HCT116 (cell line): Measurements from ENCODE around the gene RGS4.

ENCODE experiments used
- CTCF ChIP-seq, 3 experiments: fragments of 200-600 bp in 1 of 3; sonication (generic) in 1 of 3; IDR thresholded peaks in 2 of 3; conservative IDR thresholded peaks in 1 of 3; 2 replicates each; pipeline ENCODE4 v1.5.1; 2012 to 2017; ENCODE audit warnings: low read depth in 2 of 3, low read length in 2 of 3, antibody characterized with exemption in 1 of 3, borderline replicate concordance in 1 of 3, control low read depth in 1 of 3, mild to moderate bottlenecking in 1 of 3, mixed read lengths in 1 of 3, mixed run types in 1 of 3, moderate library complexity in 1 of 3; ENCODE audit not compliant: insufficient read depth in 1 of 3
- EZH2 ChIP-seq: fragments of 200-600 bp; sonication (generic); IDR thresholded peaks from 2 replicates; pipeline ENCODE4 v1.6.1; 2017; ENCODE audit warnings: antibody characterized with exemption, mixed run types
- FOSL1 ChIP-seq: IDR thresholded peaks from 2 replicates; pipeline ENCODE4 v1.6.1; 2012; ENCODE audit warnings: low read depth
- JUND ChIP-seq: IDR thresholded peaks from 2 replicates; pipeline ENCODE4 v1.6.1; 2012
- POLR2AphosphoS5 ChIP-seq: IDR thresholded peaks from 2 replicates; pipeline ENCODE4 v1.6.1; 2011; ENCODE audit warnings: mild to moderate bottlenecking, low read depth, low read length, moderate library complexity
- RAD21 ChIP-seq: IDR thresholded peaks from 2 replicates; pipeline ENCODE4 v1.6.1; 2012; ENCODE audit warnings: low read depth, mild to moderate bottlenecking
- YY1 ChIP-seq: IDR thresholded peaks from 2 replicates; pipeline ENCODE4 v1.6.1; 2011; ENCODE audit warnings: low read length, low read depth, moderate library complexity, mild to moderate bottlenecking; ENCODE audit not compliant: insufficient replicate concordance; ENCODE audit errors: extremely low read depth
- ZNF274 ChIP-seq: fragments of 200-500 bp; sonication (Bioruptor generic); IDR thresholded peaks from 2 replicates; pipeline ENCODE4 v1.6.1; 2014; ENCODE audit warnings: mild to moderate bottlenecking, low read depth, low read length, inconsistent platforms
- TF ChIP-seq, protein P1 (sequence below): IDR thresholded peaks from 2 replicates; pipeline ENCODE4 v1.6.1; 2012; ENCODE audit warnings: low read depth
- TF ChIP-seq, protein P2 (sequence below): IDR thresholded peaks from 2 replicates; pipeline ENCODE4 v1.6.1; 2012

GRCh38 chr1:163029901-163030300 lies 39.3 kb upstream of the RGS4 start:
- TF ChIP-seq CTCF (IDR thresholded peaks at IDR 0.05 in 2 of 3, conservative IDR thresholded peaks at IDR 0.05 in 1 of 3; ENCODE audit: borderline replicate concordance in 1 of 3, insufficient read depth in 1 of 3, low read depth in 2 of 3, low read length in 2 of 3) (no peak), FOSL1 (no peak), RAD21 (no peak), EZH2 (no peak), YY1 (no peak), ZNF274 (no peak), POLR2AphosphoS5 (no peak), JUND (no peak)
- TF ChIP-seq, protein P1, sequence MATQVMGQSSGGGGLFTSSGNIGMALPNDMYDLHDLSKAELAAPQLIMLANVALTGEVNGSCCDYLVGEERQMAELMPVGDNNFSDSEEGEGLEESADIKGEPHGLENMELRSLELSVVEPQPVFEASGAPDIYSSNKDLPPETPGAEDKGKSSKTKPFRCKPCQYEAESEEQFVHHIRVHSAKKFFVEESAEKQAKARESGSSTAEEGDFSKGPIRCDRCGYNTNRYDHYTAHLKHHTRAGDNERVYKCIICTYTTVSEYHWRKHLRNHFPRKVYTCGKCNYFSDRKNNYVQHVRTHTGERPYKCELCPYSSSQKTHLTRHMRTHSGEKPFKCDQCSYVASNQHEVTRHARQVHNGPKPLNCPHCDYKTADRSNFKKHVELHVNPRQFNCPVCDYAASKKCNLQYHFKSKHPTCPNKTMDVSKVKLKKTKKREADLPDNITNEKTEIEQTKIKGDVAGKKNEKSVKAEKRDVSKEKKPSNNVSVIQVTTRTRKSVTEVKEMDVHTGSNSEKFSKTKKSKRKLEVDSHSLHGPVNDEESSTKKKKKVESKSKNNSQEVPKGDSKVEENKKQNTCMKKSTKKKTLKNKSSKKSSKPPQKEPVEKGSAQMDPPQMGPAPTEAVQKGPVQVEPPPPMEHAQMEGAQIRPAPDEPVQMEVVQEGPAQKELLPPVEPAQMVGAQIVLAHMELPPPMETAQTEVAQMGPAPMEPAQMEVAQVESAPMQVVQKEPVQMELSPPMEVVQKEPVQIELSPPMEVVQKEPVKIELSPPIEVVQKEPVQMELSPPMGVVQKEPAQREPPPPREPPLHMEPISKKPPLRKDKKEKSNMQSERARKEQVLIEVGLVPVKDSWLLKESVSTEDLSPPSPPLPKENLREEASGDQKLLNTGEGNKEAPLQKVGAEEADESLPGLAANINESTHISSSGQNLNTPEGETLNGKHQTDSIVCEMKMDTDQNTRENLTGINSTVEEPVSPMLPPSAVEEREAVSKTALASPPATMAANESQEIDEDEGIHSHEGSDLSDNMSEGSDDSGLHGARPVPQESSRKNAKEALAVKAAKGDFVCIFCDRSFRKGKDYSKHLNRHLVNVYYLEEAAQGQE = no peak
- TF ChIP-seq, protein P2, sequence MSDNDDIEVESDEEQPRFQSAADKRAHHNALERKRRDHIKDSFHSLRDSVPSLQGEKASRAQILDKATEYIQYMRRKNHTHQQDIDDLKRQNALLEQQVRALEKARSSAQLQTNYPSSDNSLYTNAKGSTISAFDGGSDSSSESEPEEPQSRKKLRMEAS = no peak
